Stimulated activated CD8-positive, alpha-beta memory T cell treated with anti-CD3 and anti-CD28 coated beads, Interleukin-4, amount 100 ng/mL, for 4 hours (primary cell): ENCODE measurements around the gene MUC15.

Experiments
- DNase-seq, 2 donors: peaks; one replicate each; pipeline ENCODE4 v3.0.0-alpha.2; 2020; ENCODE audit warnings: low read depth in 2 of 2, low spot score in 1 of 2

Gene MUC15

GRCh38 chr11:26575946-26576345, 3.9 kb upstream of the MUC15 start:
- no peak for DNase-seq

- DNase-seq = no peak
Observed at GRCh38 chr11:26573896-26574295, 1.8 kb upstream of the MUC15 start.

GRCh38 chr11:26572770-26573402, 823 bp upstream of the MUC15 start:
- DNase-seq = no peak

- no peak for DNase-seq
Observed at GRCh38 chr11:26569646-26570045, 2.4 kb downstream of the MUC15 start.

- no peak for DNase-seq
Observed at GRCh38 chr11:26558190-26558589, 13.9 kb downstream of the MUC15 start.

GRCh38 chr11:26557666-26558065, 14.4 kb downstream of the MUC15 start:
- DNase-seq = no peak

GRCh38 chr11:26556582-26556981, 15.5 kb downstream of the MUC15 start:
- DNase-seq = no peak

- no peak for DNase-seq
Observed at GRCh38 chr11:26554455-26554854, 17.6 kb downstream of the MUC15 start.

- no peak for DNase-seq
Observed at GRCh38 chr11:26553182-26553581, 18.9 kb downstream of the MUC15 start.

GRCh38 chr11:26551186-26551801, 20.8 kb downstream of the MUC15 start:
- DNase-seq = no peak

- no peak for DNase-seq
Observed at GRCh38 chr11:26550022-26550421, 22.0 kb downstream of the MUC15 start.

GRCh38 chr11:26549176-26549575, 22.9 kb downstream of the MUC15 start:
- DNase-seq = no peak

- DNase-seq = no peak
Observed at GRCh38 chr11:26541870-26542269, 30.2 kb downstream of the MUC15 start.

GRCh38 chr11:26539517-26539916, 32.5 kb downstream of the MUC15 start:
- no peak for DNase-seq

- DNase-seq = no peak
Observed at GRCh38 chr11:26537341-26537740, 34.7 kb downstream of the MUC15 start.

GRCh38 chr11:26527685-26528084, 44.4 kb downstream of the MUC15 start:
- DNase-seq = no peak

GRCh38 chr11:26522912-26523610, 49.0 kb downstream of the MUC15 start:
- DNase-seq = no peak

- DNase-seq = no peak
Observed at GRCh38 chr11:26519469-26519868, 52.6 kb downstream of the MUC15 start.

- DNase-seq = no peak
Observed at GRCh38 chr11:26512196-26512595, 59.9 kb downstream of the MUC15 start.

GRCh38 chr11:26510756-26511155, 61.3 kb downstream of the MUC15 start:
- no peak for DNase-seq

- no peak for DNase-seq
Observed at GRCh38 chr11:26510164-26510563, 61.9 kb downstream of the MUC15 start.
